Ishikawa (cell line): ENCODE measurements around the gene SLC13A4.

ENCODE experiments used
- CEBPB ChIP-seq: IDR thresholded peaks from 2 replicates; pipeline ENCODE4 v1.6.1; 2012
- CREB1 ChIP-seq: IDR thresholded peaks from 2 replicates; pipeline ENCODE4 v1.6.1; 2012; ENCODE audit warnings: low read depth
- EGR1 ChIP-seq: IDR thresholded peaks from 2 replicates; pipeline ENCODE4 v1.6.1; 2012
- EP300 ChIP-seq: IDR thresholded peaks from 2 replicates; pipeline ENCODE4 v1.6.1; 2012; ENCODE audit warnings: borderline replicate concordance
- FOXM1 ChIP-seq: IDR thresholded peaks from 2 replicates; pipeline ENCODE4 v1.6.1; 2012; ENCODE audit warnings: low read depth, borderline replicate concordance
- MAX ChIP-seq: IDR thresholded peaks from 2 replicates; pipeline ENCODE4 v1.6.1; 2012
- NFIC ChIP-seq: IDR thresholded peaks from 2 replicates; pipeline ENCODE4 v1.6.1; 2012
- RAD21 ChIP-seq: IDR thresholded peaks from 2 replicates; pipeline ENCODE4 v1.6.1; 2012; ENCODE audit warnings: low read depth
- TAF1 ChIP-seq: IDR thresholded peaks from 2 replicates; pipeline ENCODE4 v1.6.1; 2012; ENCODE audit warnings: low read depth, mild to moderate bottlenecking
- TCF12 ChIP-seq: IDR thresholded peaks from 2 replicates; pipeline ENCODE4 v1.6.1; 2012; ENCODE audit warnings: low read depth
- TEAD4 ChIP-seq: IDR thresholded peaks from 2 replicates; pipeline ENCODE4 v1.6.1; 2012
- YY1 ChIP-seq: IDR thresholded peaks from 2 replicates; pipeline ENCODE4 v1.6.1; 2012; ENCODE audit warnings: low read depth
- ZBTB7A ChIP-seq: IDR thresholded peaks from 2 replicates; pipeline ENCODE4 v1.6.1; 2012; ENCODE audit warnings: low read depth
- TF ChIP-seq, protein P1 (sequence below): IDR thresholded peaks from 2 replicates; pipeline ENCODE4 v1.6.1; 2012; ENCODE audit warnings: low read depth, mild to moderate bottlenecking
- TF ChIP-seq, protein P2 (sequence below): IDR thresholded peaks from 2 replicates; pipeline ENCODE4 v1.6.1; 2012

Gene SLC13A4

GRCh38 chr7:135755351-135755753 is 27.4 kb upstream of the SLC13A4 start:
- TF ChIP-seq EP300 (no peak), ZBTB7A (no peak), TEAD4 (no peak), CEBPB (no peak)
- TF ChIP-seq, protein P1, sequence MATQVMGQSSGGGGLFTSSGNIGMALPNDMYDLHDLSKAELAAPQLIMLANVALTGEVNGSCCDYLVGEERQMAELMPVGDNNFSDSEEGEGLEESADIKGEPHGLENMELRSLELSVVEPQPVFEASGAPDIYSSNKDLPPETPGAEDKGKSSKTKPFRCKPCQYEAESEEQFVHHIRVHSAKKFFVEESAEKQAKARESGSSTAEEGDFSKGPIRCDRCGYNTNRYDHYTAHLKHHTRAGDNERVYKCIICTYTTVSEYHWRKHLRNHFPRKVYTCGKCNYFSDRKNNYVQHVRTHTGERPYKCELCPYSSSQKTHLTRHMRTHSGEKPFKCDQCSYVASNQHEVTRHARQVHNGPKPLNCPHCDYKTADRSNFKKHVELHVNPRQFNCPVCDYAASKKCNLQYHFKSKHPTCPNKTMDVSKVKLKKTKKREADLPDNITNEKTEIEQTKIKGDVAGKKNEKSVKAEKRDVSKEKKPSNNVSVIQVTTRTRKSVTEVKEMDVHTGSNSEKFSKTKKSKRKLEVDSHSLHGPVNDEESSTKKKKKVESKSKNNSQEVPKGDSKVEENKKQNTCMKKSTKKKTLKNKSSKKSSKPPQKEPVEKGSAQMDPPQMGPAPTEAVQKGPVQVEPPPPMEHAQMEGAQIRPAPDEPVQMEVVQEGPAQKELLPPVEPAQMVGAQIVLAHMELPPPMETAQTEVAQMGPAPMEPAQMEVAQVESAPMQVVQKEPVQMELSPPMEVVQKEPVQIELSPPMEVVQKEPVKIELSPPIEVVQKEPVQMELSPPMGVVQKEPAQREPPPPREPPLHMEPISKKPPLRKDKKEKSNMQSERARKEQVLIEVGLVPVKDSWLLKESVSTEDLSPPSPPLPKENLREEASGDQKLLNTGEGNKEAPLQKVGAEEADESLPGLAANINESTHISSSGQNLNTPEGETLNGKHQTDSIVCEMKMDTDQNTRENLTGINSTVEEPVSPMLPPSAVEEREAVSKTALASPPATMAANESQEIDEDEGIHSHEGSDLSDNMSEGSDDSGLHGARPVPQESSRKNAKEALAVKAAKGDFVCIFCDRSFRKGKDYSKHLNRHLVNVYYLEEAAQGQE, result no peak

GRCh38 chr7:135753616-135754413 is 25.8 kb upstream of the SLC13A4 start:
- TF ChIP-seq RAD21, result no peak
- no peak for TF ChIP-seq EGR1
- TF ChIP-seq YY1, result no peak
- no peak for TF ChIP-seq FOXM1
- no peak for TF ChIP-seq TEAD4
- TF ChIP-seq ZBTB7A, result no peak
- TF ChIP-seq CEBPB, result no peak
- no peak for TF ChIP-seq EP300
- TF ChIP-seq NFIC, result no peak
- TF ChIP-seq CREB1, result no peak
- TF ChIP-seq, protein P2, sequence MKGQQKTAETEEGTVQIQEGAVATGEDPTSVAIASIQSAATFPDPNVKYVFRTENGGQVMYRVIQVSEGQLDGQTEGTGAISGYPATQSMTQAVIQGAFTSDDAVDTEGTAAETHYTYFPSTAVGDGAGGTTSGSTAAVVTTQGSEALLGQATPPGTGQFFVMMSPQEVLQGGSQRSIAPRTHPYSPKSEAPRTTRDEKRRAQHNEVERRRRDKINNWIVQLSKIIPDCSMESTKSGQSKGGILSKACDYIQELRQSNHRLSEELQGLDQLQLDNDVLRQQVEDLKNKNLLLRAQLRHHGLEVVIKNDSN, result no peak
- TF ChIP-seq, protein P1, result no peak
- TF ChIP-seq TCF12, result no peak
- no peak for TF ChIP-seq TAF1

GRCh38 chr7:135748770-135749169 is 20.8 kb upstream of the SLC13A4 start, which contains the start of gene FAM180A:
Gene FAM180A (minus strand): TSS chr7:135748813. CDS start chr7:135748580, 233 bp downstream.
- TF ChIP-seq, protein P2, result no peak
- TF ChIP-seq, protein P1, result no peak
- TF ChIP-seq TEAD4 (no peak), CREB1 (no peak), FOXM1 (no peak), TAF1 (no peak), EP300 (no peak), ZBTB7A (no peak), TCF12 (no peak), EGR1 (no peak), YY1 (no peak), RAD21 (no peak), NFIC (no peak), MAX (no peak), CEBPB (no peak)

- TF ChIP-seq RAD21 (no peak), FOXM1 (no peak), TCF12 (no peak), TEAD4 (no peak), MAX (no peak), CREB1 (no peak), YY1 (no peak), ZBTB7A (no peak), EGR1 (no peak), NFIC (no peak), CEBPB (no peak), EP300 (no peak), TAF1 (no peak)
- TF ChIP-seq, protein P1, result no peak
- TF ChIP-seq, protein P2, result no peak
Measured at GRCh38 chr7:135747366-135747765, 19.4 kb upstream of the SLC13A4 start.
